OCI-LY1 (cell line): ENCODE results near the gene FAP.

Experiments
- CTCF ChIP-seq: fragments of 200-600 bp; sonication (generic), shearing (Covaris generic); IDR thresholded peaks from 2 replicates; pipeline ENCODE4 v1.5.1; 2017; ENCODE audit warnings: mild to moderate bottlenecking, antibody characterized with exemption, low read length, moderate library complexity, mixed read lengths
- EZH2 ChIP-seq: fragments of 200-600 bp; sonication (generic), shearing (Covaris generic); IDR thresholded peaks from 2 replicates; pipeline ENCODE4 v1.8.0; 2017; ENCODE audit warnings: borderline replicate concordance, mixed run types, mild to moderate bottlenecking, antibody characterized with exemption, low read length, moderate library complexity, mixed read lengths

- TF ChIP-seq EZH2 (no peak), CTCF (peak; percentile 70)
Observed at GRCh38 chr2:162123806-162124758, 119.2 kb downstream of the FAP start.
